HG03045 (cell line): ENCODE data around the gene CYTH1.

Source experiments
- ATAC-seq: cut with Tn5 transposase; IDR thresholded peaks from one replicate; pipeline ENCODE4 v1.9.1; 2021; ENCODE audit warnings: mild to moderate bottlenecking, moderate library complexity; ENCODE audit not compliant: unreplicated experiment

Gene CYTH1

GRCh38 chr17:78696016-78696982 lies 85.8 kb downstream of the CYTH1 start:
- ATAC-seq = no peak

- no peak for ATAC-seq
Measured at GRCh38 chr17:78694805-78695531, 87.1 kb downstream of the CYTH1 start.

GRCh38 chr17:78693346-78694083 lies 88.6 kb downstream of the CYTH1 start:
- ATAC-seq = no peak

- ATAC-seq = no peak
Measured at GRCh38 chr17:78692460-78693010, 89.5 kb downstream of the CYTH1 start.

- no peak for ATAC-seq
Measured at GRCh38 chr17:78689029-78689428, 93.0 kb downstream of the CYTH1 start.

GRCh38 chr17:78687944-78688343 lies 94.1 kb downstream of the CYTH1 start:
- ATAC-seq = no peak

- ATAC-seq = no peak
Measured at GRCh38 chr17:78687125-78687524, 94.9 kb downstream of the CYTH1 start.

- ATAC-seq = no peak
Measured at GRCh38 chr17:78684026-78684425, 98.0 kb downstream of the CYTH1 start.

- no peak for ATAC-seq
Measured at GRCh38 chr17:78683408-78683961, 98.6 kb downstream of the CYTH1 start.

GRCh38 chr17:78682363-78682762 lies 99.7 kb downstream of the CYTH1 start:
- no peak for ATAC-seq

GRCh38 chr17:78680436-78680835 lies 101.6 kb downstream of the CYTH1 start:
- no peak for ATAC-seq

- ATAC-seq = no peak
Measured at GRCh38 chr17:78679495-78680395, 102.3 kb downstream of the CYTH1 start.

GRCh38 chr17:78678711-78679110 lies 103.4 kb downstream of the CYTH1 start:
- ATAC-seq = no peak

- ATAC-seq = no peak
Measured at GRCh38 chr17:78678222-78678557, 103.9 kb downstream of the CYTH1 start.

GRCh38 chr17:78677303-78678221 lies 104.5 kb downstream of the CYTH1 start:
- no peak for ATAC-seq

- ATAC-seq = no peak
Measured at GRCh38 chr17:78676412-78677302, 105.4 kb downstream of the CYTH1 start.

GRCh38 chr17:78675836-78676235 lies 106.2 kb downstream of the CYTH1 start:
- no peak for ATAC-seq

GRCh38 chr17:78675316-78675616 lies 106.8 kb downstream of the CYTH1 start:
- ATAC-seq = no peak
